Glutamatergic neuron (in vitro differentiated cells): Measurements from ENCODE around the gene TTC17. TPM values are rescaled to one million over a fixed set of nuclear protein-coding genes. Genes with fewer than 3 reads are reported as not detected.

Experiments
- DNase-seq: peaks from one replicate; pipeline ENCODE4 v3.0.0; 2022
- H3K27ac Mint-ChIP-seq: one replicate; pipeline ENCODE4 v1.8.0; 2020; ENCODE audit warnings: mild to moderate bottlenecking, mixed read lengths, inconsistent platforms; ENCODE audit not compliant: unreplicated experiment
- H3K27me3 Mint-ChIP-seq: one replicate; pipeline ENCODE4 v1.8.0; 2020; ENCODE audit warnings: mild to moderate bottlenecking, moderate library complexity, mixed read lengths, inconsistent platforms; ENCODE audit not compliant: unreplicated experiment
- H3K36me3 Mint-ChIP-seq: one replicate; pipeline ENCODE4 v1.8.0; 2020; ENCODE audit warnings: mild to moderate bottlenecking, mixed read lengths, inconsistent platforms; ENCODE audit not compliant: unreplicated experiment
- H3K4me1 Mint-ChIP-seq: one replicate; pipeline ENCODE4 v1.8.0; 2020; ENCODE audit warnings: mild to moderate bottlenecking, low read depth, mixed read lengths, inconsistent platforms; ENCODE audit not compliant: unreplicated experiment
- H3K4me3 Mint-ChIP-seq: one replicate; pipeline ENCODE4 v1.8.0; 2020; ENCODE audit warnings: mild to moderate bottlenecking, mixed read lengths, inconsistent platforms; ENCODE audit not compliant: unreplicated experiment
- H3K9me3 Mint-ChIP-seq: one replicate; pipeline ENCODE4 v1.8.0; 2020; ENCODE audit warnings: mild to moderate bottlenecking, moderate library complexity, mixed read lengths, inconsistent platforms; ENCODE audit not compliant: unreplicated experiment
- total RNA-seq: library from RNA; stranded (reverse); fragmentation: NEBNext Ultra II Directional; extraction: Animal tissue kit (Norgen Biotek cat#: 25700); gene quantifications from one replicate; pipeline ENCODE4 v1.2.1, GENCODE V29; 2021; ENCODE audit not compliant: unreplicated experiment
- TF ChIP-seq, protein P1 (sequence below): fragments of 200-600 bp; sonication (generic); IDR thresholded peaks from one replicate; pipeline ENCODE4 v1.5.0; 2021; ENCODE audit not compliant: partially characterized antibody, unreplicated experiment

TTC17 gene
- total RNA-seq, 1 donor from 2014 or later = 92.0 TPM

DNA sequence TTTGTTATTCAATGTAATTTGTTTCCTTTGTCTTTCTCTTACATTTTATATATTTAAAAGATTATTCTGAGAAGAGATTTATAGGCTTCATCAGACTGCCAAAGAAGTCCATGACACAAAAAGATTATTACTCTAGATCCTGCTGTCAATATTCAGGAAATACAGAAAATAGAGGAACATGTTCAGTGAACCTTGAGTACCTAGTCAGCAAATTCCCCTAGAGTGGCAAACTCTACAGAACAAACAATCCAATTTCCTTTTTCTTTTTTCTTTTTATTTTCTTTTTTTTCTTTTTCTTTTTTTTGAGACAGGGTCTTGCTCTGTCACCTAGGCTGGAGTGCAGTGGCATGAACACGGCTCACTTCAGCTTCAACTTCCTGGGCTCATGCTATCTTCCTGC lies 23.9 kb downstream of the TTC17 start:
- Mint-ChIP-seq H3K9me3 (no peaks in the 10 kb centered on the region), H3K4me3 (no peak overlapping the region), H3K4me1 (no peaks in the 10 kb centered on the region), H3K36me3 (no peaks in the 10 kb centered on the region), H3K27me3 (no peaks in the 10 kb centered on the region), H3K27ac (no peak overlapping the region)
- TF ChIP-seq, protein P1, sequence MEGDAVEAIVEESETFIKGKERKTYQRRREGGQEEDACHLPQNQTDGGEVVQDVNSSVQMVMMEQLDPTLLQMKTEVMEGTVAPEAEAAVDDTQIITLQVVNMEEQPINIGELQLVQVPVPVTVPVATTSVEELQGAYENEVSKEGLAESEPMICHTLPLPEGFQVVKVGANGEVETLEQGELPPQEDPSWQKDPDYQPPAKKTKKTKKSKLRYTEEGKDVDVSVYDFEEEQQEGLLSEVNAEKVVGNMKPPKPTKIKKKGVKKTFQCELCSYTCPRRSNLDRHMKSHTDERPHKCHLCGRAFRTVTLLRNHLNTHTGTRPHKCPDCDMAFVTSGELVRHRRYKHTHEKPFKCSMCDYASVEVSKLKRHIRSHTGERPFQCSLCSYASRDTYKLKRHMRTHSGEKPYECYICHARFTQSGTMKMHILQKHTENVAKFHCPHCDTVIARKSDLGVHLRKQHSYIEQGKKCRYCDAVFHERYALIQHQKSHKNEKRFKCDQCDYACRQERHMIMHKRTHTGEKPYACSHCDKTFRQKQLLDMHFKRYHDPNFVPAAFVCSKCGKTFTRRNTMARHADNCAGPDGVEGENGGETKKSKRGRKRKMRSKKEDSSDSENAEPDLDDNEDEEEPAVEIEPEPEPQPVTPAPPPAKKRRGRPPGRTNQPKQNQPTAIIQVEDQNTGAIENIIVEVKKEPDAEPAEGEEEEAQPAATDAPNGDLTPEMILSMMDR = no peak
- no peak for DNase-seq

DNA sequence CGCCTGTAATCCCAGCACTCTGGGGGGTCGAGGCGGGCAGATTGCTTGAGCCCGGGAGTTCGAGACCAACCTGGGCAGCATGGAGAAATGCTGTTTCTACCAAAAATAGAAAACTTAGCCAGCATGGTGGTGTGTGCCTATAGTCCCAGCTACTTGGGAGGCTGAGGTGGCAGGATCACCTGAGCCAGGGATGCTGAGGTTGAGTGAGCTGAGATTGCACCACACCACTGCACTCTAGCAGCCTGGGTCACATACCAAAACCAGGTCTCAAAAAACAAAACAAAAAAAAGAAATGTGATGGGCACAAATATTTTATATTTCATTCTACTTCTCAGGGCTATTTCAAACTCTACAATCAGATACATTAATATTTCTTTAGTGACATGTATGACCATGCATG lies 25.7 kb downstream of the TTC17 start:
- TF ChIP-seq, protein P1 = no peak
- Mint-ChIP-seq H3K36me3 (no peaks in the 10 kb centered on the region), H3K4me1 (no peaks in the 10 kb centered on the region), H3K9me3 (peaks cover 1% of the 10 kb centered on the region), H3K27me3 (no peaks in the 10 kb centered on the region), H3K27ac (no peak overlapping the region), H3K4me3 (no peak overlapping the region)
- DNase-seq = no peak

DNA sequence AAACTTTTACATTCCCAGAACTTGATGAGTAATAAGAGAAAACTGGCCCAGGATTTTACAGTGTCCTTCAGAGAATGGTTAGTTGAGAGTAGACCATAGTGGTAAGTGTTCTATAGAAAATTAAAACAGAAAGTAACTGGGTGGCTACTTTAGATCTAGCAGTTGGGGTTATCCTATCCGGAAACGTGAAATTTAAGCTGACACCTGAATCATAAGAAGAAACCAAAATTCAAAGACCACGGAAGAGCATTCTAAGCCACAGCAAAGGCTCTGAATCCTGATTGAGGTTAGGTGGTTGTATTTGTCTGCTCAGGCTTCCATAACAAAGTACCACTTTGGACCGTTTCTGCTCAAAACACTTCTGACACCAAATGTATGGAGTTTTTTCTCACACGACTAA lies 34.0 kb downstream of the TTC17 start:
- Mint-ChIP-seq H3K4me1 (no peaks in the 10 kb centered on the region), H3K27ac (no peak overlapping the region), H3K27me3 (no peaks in the 10 kb centered on the region), H3K36me3 (no peaks in the 10 kb centered on the region), H3K4me3 (no peak overlapping the region), H3K9me3 (peaks cover 1% of the 10 kb centered on the region)
- TF ChIP-seq, protein P1 = no peak
- no peak for DNase-seq

DNA sequence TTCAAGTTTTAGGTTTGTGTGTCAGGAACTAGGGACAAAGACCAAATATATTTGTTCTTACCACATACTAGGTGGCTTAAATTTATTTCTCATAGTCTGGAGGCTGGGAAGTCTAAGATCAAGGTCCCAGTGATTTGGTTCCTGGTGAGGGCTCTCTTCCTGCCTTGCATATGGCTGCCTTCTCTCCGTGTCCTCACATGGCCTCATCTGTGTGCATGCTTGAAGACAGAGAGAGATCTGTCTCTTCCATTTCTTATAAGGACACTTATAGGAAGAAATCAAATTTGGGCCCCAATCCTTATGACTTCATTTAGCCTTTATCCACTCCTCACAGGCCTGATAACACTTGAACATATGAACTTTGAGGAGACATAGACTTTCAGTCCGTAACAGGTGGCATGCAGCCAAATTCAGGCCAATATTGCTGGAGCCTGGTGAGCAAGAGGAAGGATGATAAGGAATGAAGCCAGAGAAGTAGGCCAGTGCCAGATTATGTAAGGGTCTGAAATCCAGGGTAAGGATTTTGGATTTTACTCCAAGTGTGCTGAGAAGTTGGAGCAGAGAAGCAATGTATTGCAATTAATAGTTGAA lies 35.1 kb downstream of the TTC17 start:
- Mint-ChIP-seq H3K9me3 (peaks cover under 1% of the 10 kb centered on the region), H3K4me1 (no peaks in the 10 kb centered on the region), H3K4me3 (no peak overlapping the region), H3K36me3 (no peaks in the 10 kb centered on the region), H3K27me3 (no peaks in the 10 kb centered on the region), H3K27ac (no peak overlapping the region)
- TF ChIP-seq, protein P1 = no peak
- no peak for DNase-seq

DNA sequence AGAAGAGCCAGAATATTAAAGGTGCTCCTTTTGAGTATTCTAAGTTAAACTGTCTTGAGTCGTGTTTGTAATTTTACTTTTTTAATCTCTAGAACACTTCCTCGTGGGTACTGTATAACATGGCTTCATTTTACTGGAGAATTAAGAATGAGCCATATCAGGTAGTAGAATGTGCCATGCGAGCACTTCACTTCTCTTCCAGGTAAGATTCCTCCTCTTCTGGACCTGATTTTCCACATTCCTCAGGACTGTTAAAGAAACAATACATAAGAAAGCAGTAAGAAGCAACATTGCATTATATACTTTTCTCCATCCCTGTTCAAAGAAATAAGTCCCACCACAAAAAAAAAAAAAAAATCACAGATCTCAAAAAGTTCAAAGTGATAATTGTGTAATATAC lies 37.9 kb downstream of the TTC17 start:
- no peak overlapping the region for H3K4me3 Mint-ChIP-seq
- no peaks in the 10 kb centered on the region for H3K36me3 Mint-ChIP-seq
- TF ChIP-seq, protein P1 = no peak
- H3K9me3 Mint-ChIP-seq = no peaks in the 10 kb centered on the region
- DNase-seq = no peak
- H3K27ac Mint-ChIP-seq = no peak overlapping the region
- H3K27me3 Mint-ChIP-seq = no peaks in the 10 kb centered on the region
- no peaks in the 10 kb centered on the region for H3K4me1 Mint-ChIP-seq
